GM18498 (cell line): ENCODE results near the gene PTPN20.

Experiments used
- ATAC-seq: cut with Tn5 transposase; IDR thresholded peaks from one replicate; pipeline ENCODE4 v1.9.1; 2021; ENCODE audit warnings: mild to moderate bottlenecking, moderate library complexity; ENCODE audit not compliant: unreplicated experiment

The PTPN20 gene

DNA sequence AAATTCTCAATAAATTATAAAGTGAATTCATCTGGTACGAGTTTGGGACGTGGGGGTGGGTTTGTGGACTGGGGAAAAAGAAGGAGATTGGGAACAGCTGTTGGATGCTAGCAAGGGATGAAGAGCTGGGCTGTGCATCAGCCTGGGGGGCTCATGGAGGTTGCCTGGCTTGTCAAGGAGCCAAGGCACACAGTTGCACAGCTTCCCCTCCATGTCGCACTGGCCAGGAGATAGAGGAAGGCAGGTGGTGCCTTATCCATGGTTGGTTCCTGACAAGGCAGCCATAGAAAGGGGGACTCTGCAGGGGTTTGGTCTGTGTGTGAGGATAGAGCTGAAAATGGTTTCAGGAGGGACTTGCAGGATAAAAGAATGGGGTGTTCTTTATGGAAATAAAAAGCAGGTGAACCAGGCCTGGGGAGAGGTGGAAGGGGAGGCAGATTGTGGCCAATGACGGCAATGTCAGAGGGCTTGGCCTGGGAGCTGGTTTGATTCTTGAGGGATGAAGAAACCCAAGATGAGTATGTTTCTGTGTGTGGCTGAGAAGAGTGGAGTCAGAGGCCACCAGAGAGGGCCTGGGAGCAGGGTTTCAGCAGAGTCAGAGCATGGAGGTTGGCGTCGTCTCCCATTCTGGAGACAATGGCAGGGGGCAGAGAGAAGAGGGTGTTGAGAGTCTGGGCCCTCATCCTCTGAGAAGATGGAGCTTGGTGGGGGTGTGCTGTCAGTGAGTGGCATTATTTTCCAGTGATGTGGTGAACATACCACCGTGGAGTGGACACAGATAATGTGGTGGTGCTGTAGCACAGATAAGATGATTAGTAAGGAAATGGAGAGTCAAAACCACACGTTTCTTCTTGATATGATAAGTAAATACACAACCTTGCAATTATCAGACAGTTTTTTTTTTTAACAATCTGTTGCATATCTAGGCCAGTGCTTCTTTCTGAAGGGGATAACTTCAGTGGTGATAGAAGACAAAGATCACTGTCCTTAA is 108.2 kb downstream of the PTPN20 start:
- ATAC-seq = no peak

GRCh38 chr10:47020471-47020870 is 109.2 kb downstream of the PTPN20 start:
- ATAC-seq = no peak

GRCh38 chr10:47021850-47022249 is 110.6 kb downstream of the PTPN20 start:
- ATAC-seq = no peak

GRCh38 chr10:47022311-47023131 is 111.3 kb downstream of the PTPN20 start:
- no peak for ATAC-seq

GRCh38 chr10:47023237-47024045 is 112.2 kb downstream of the PTPN20 start:
- ATAC-seq = no peak

DNA sequence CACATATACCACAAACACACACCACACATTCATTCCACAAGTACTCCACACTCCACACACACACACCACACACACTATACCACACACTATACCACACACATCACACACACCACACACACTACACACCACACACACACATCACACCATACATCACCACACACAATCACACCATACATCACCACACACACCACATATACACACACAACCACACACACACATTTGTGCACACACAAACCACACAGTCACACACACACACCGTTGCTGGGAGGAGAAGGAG is 112.8 kb downstream of the PTPN20 start:
- no peak for ATAC-seq

GRCh38 chr10:47024399-47025252 is 113.4 kb downstream of the PTPN20 start:
- peak; percentile 66 for ATAC-seq

DNA sequence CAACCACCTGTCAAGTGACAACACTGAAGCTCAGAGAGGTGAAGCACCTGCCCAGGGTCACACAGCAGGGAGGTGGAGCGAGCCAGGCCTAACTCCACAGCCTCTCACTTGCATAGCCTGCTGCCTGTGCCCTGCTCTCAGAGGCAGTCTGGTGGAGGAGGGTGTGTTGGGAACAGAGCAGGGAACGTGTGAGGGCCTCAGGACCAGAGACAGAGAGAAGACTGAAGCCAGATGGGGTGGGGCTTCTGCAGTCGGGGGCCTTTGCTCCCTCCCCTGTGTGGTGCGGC is 114.0 kb downstream of the PTPN20 start:
- ATAC-seq = no peak

DNA sequence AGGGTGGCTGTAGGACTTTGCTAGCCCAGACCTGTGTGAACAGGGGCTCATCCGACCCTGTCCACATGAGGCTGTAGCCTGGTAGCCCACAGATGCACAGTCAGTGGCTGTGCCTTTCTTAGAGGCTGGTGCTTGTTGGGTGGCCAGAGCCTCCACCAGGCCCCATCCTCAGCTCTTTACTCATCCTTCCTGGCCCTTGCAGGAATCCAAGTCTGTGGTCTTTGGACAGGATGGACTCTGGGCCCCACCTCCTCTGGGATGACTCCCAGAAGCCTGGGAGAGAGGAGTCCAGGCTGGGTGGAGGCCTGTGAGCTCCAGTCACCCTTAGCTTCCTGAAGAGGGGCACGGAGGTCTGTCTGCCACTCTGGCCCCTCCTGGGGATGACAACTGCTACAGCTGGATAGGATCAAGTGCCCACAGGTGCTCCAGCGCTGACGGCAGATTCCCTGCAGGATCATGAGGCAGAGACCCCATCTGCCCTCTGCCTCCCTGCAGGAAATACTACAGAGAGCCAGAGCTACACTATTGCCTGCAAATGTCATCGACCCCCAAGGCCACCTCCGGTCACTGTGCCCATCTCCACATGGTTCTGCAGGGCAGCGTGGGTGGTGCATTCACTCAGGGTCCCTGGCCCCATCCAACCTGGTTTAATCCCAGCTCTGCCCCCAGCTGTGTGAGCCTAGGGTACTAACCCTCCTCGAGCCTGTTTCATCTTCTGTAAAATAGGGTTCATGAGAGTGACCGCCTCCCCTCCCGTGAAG is 114.5 kb downstream of the PTPN20 start:
- no peak for ATAC-seq

GRCh38 chr10:47026301-47027107 is 115.3 kb downstream of the PTPN20 start:
- ATAC-seq = no peak

- ATAC-seq = no peak
These were observed 116.0 kb downstream of the PTPN20 start for GRCh38 chr10:47027108-47027783.

DNA sequence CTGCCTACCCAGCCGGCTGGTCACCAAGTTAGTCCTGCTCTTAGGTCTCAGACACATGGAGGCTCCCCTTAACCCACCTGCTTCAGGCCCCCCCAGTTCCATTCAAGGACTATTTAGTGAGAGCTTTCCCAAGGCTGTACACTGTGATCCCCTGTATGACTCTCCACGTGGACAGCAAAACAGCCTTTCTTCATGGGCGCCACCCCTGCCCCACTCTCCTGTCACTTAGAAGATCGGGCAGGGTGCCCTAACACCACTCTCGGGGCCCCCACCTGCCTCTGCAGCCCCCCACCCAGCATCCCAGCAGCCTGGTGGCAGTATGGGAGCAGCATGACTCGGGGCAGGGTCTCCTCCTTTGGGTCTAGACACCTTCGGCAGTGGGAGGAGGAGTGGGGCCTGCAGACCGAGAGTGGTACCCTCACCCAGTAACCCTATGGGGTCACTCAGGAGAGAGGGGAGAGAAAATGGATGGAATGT is 116.6 kb downstream of the PTPN20 start:
- no peak for ATAC-seq

DNA sequence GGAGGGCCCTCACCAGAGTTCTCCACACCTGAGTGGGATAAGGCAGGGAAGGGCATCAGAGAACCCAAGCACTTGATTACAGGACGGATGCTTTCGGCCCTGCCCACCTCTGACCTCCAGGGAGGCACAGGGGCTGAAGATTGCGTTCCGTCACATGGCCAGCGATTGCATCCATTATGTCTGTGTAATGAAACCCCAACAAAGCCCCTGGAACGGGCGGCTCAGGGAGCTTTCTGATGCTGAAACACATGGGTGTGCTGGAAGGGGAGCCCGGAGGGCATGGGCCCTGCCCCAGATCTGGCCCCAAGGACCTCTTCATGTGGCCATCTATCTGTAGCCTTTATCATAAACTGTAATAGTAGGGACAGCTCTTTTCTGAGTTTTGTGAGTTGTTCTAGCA is 117.2 kb downstream of the PTPN20 start:
- ATAC-seq = no peak

GRCh38 chr10:47029181-47030009 is 118.2 kb downstream of the PTPN20 start:
- ATAC-seq = no peak

- ATAC-seq = no peak
These were observed 119.0 kb downstream of the PTPN20 start for GRCh38 chr10:47030191-47030703.

- no peak for ATAC-seq
These were observed 120.1 kb downstream of the PTPN20 start for GRCh38 chr10:47031211-47031900.
